Gastroesophageal sphincter (tissue), 4 donors: Measurements from ENCODE around the gene GABBR2. TPM values are rescaled to one million over a fixed set of nuclear protein-coding genes. Genes with fewer than 3 reads are reported as not detected.

Experiments
- ATAC-seq: fragments of 150-250 bp; one replicate; pipeline ENCODE4 v1.9.1; 2016; ENCODE audit warnings: mild to moderate bottlenecking, moderate library complexity
- H3K27ac ChIP-seq, 4 donors: fragments of 200-600 bp; sonication (generic) in 3 of 4; 1 replicate in 3 of 4; 2 replicates in 1 of 4; pipeline ENCODE4 v1.5.1; 2016 to 2019
- H3K27me3 ChIP-seq: fragments of 200-600 bp; sonication (generic); one replicate; pipeline ENCODE4 v1.5.1; 2019
- H3K36me3 ChIP-seq, 2 donors: fragments of 200-600 bp; sonication (generic); one replicate each; pipeline ENCODE4 v1.5.1; 2019; ENCODE audit warnings: control low read depth in 1 of 2
- H3K4me1 ChIP-seq, 3 donors: fragments of 200-600 bp; sonication (generic); 1 replicate in 2 of 3; 2 replicates in 1 of 3; pipeline ENCODE4 v1.5.1; 2016 to 2019; ENCODE audit warnings: control low read depth in 2 of 3
- H3K4me3 ChIP-seq, 2 donors: fragments of 200-600 bp; sonication (generic); one replicate each; pipeline ENCODE4 v1.5.1; 2019; ENCODE audit warnings: mild to moderate bottlenecking in 1 of 2, moderate library complexity in 1 of 2
- H3K9me3 ChIP-seq, 3 donors: fragments of 200-600 bp; sonication (generic); one replicate each; pipeline ENCODE4 v1.5.1; 2017 to 2019; ENCODE audit warnings: control low read depth in 2 of 3
- EP300 ChIP-seq: sonication (generic); formaldehyde crosslinking; IDR thresholded peaks from one replicate; pipeline ENCODE4 v1.6.1; 2017; ENCODE audit warnings: antibody characterized with exemption, mild to moderate bottlenecking
- POLR2A ChIP-seq, 2 donors: fragments of 450-650 bp; IDR thresholded peaks; one replicate each; pipeline ENCODE4 v1.6.1; 2017; ENCODE audit warnings: antibody characterized with exemption in 2 of 2, mild to moderate bottlenecking in 2 of 2, moderate library complexity in 1 of 2
- POLR2AphosphoS5 ChIP-seq: sonication (generic); formaldehyde crosslinking; IDR thresholded peaks from one replicate; pipeline ENCODE4 v1.6.1; 2017; ENCODE audit warnings: antibody characterized with exemption
- WGBS, 2 donors: methylation state at CpG; one replicate each; pipeline ENCODE4 v1.1.5; 2018; ENCODE audit warnings: low coverage in 1 of 2; 5-methylcytosine and 5-hydroxymethylcytosine counted together
- total RNA-seq, 4 donors: library from RNA; depleted of rRNA; stranded (reverse); fragments of >200 nt; gene quantifications; one replicate each; pipeline ENCODE4 v1.1.0, GENCODE V29; 2016
- TF ChIP-seq, protein P1 (sequence below), 4 experiments: fragments of 200-600 bp in 2 of 4; fragments of 450-650 bp in 2 of 4; sonication (generic) in 1 of 4; IDR thresholded peaks; one replicate each; pipeline ENCODE4 v1.5.1; 2017 to 2019; ENCODE audit warnings: antibody characterized with exemption in 4 of 4, mild to moderate bottlenecking in 2 of 4, moderate library complexity in 2 of 4

GABBR2 gene
- total RNA-seq, 4 donors from 2014 or later: 0.04 to 0.25 TPM; not detected in 2

DNA sequence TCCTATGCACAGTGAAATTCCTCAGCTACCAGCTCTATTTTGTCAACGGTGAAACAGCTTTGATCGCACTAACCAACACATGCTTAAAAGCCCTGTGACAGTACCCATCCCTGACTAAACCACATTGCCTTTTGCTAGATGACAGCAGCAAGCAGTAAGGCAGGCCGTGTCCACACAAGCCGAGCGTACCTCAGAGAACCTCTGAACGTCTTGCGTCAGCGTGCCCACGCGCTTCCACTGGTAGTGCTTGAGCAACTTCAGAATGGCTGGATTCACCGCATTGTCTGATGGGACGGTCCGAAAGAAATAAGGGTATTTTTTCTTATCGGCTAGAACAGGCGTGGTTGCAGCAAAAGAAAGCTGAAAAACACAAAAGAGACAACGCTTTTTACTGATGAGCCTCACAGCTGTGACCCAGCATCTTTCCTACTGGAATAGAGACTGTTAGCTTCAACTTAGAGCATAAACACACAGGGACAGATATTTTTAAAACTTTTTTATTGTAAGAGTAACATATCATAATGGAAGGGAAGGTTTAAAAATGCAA is 167.0 kb downstream of the GABBR2 start:
- no peaks in the 10 kb centered on the region for H3K36me3 ChIP-seq

DNA sequence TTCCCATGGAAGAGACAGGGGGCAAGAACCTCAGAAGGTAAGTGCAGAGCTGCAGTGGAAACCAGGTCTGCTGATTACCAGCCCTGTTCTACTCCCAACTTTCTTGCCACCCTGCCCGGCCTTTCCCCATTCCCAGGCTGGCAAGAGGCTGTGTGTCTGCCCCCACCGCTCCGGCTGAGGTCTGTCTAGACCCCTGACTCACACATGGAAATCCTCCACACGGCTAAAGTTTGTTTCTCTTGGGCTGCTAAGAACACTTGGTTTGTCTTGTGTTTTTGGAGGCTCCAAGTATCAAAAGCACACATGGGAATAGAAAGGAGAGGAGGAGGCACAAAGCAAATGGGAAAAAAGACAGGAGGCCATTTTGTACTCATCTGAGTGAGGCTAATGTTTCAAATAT is 168.3 kb downstream of the GABBR2 start:
- no peaks in the 10 kb centered on the region for H3K36me3 ChIP-seq
- H3K27ac ChIP-seq: no peak overlapping the region
- no peak for TF ChIP-seq POLR2A (IDR thresholded peaks at IDR 0.05)
- TF ChIP-seq EP300: no peak
- no peak for TF ChIP-seq POLR2AphosphoS5
- TF ChIP-seq, protein P1, sequence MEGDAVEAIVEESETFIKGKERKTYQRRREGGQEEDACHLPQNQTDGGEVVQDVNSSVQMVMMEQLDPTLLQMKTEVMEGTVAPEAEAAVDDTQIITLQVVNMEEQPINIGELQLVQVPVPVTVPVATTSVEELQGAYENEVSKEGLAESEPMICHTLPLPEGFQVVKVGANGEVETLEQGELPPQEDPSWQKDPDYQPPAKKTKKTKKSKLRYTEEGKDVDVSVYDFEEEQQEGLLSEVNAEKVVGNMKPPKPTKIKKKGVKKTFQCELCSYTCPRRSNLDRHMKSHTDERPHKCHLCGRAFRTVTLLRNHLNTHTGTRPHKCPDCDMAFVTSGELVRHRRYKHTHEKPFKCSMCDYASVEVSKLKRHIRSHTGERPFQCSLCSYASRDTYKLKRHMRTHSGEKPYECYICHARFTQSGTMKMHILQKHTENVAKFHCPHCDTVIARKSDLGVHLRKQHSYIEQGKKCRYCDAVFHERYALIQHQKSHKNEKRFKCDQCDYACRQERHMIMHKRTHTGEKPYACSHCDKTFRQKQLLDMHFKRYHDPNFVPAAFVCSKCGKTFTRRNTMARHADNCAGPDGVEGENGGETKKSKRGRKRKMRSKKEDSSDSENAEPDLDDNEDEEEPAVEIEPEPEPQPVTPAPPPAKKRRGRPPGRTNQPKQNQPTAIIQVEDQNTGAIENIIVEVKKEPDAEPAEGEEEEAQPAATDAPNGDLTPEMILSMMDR (IDR thresholded peaks at IDR 0.05): no peak
- no peak overlapping the region for H3K4me3 ChIP-seq
- H3K4me1 ChIP-seq: no peaks in the 10 kb centered on the region
- H3K9me3 ChIP-seq: no peaks in the 10 kb centered on the region
- peaks cover 12% of the 10 kb centered on the region for H3K27me3 ChIP-seq
- WGBS, 2 donors: 82% methylated on average over 4 of the region's 4 CpGs; no CpG with 5 or more reads in 1 of the 2 donors
- ATAC-seq: no peak

More for the DNA sequence above, 167.0 kb downstream of the GABBR2 start:
- H3K27ac ChIP-seq: no peak overlapping the region
- H3K4me1 ChIP-seq: no peaks in the 10 kb centered on the region
- no peaks in the 10 kb centered on the region for H3K9me3 ChIP-seq
- ATAC-seq: no peak
- TF ChIP-seq POLR2AphosphoS5 (no peak), EP300 (no peak), POLR2A (IDR thresholded peaks at IDR 0.05) (no peak)
- TF ChIP-seq, protein P1 (IDR thresholded peaks at IDR 0.05): no peak
- WGBS, 2 donors: 68 to 78% methylated on average over 4 to 8 of the region's 16 CpGs
- H3K27me3 ChIP-seq: peaks cover 6% of the 10 kb centered on the region
- no peak overlapping the region for H3K4me3 ChIP-seq

- TF ChIP-seq POLR2AphosphoS5 (no peak), POLR2A (IDR thresholded peaks at IDR 0.05) (no peak), EP300 (no peak)
- TF ChIP-seq, protein P1 (IDR thresholded peaks at IDR 0.05): no peak
- no peak overlapping the region for H3K27ac ChIP-seq
- H3K9me3 ChIP-seq: no peaks in the 10 kb centered on the region
- no peaks in the 10 kb centered on the region for H3K4me1 ChIP-seq
- WGBS, 2 donors: 67 to 68% methylated on average over 1 to 4 of the region's 7 CpGs
- H3K4me3 ChIP-seq: no peak overlapping the region
- H3K36me3 ChIP-seq: no peaks in the 10 kb centered on the region
- H3K27me3 ChIP-seq: peaks cover 12% of the 10 kb centered on the region
- ATAC-seq: no peak
These were observed 168.8 kb downstream of the GABBR2 start for GRCh38 chr9:98539954-98540353.

DNA sequence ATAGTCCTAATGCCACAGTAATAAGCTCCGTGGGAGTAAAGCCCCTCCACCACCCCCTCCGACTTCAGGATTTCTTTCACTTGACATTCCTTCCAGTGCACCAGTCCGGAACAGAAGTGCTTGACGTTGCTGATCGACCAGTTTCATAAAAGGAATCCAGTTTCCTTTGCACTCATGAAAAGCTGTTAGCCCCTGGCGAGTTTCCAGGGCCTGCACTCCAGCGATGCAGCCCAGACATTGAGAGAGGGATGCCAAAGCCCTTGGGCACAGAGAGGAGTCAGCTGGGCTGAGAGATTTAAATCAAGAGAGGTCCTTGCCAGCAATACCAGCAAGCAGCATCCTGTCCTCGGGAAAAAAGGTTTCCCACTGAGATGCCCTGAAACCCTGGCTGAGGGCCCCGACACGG is 170.1 kb downstream of the GABBR2 start:
- Histone ChIP-seq H3K4me1 (no peaks in the 10 kb centered on the region), H3K4me3 (no peak overlapping the region), H3K27me3 (peaks cover 19% of the 10 kb centered on the region), H3K36me3 (no peaks in the 10 kb centered on the region), H3K9me3 (no peaks in the 10 kb centered on the region), H3K27ac (no peak overlapping the region)
- 28 to 60% methylated on average over 5 to 6 of the region's 10 CpGs for WGBS, 2 donors
- TF ChIP-seq POLR2A (IDR thresholded peaks at IDR 0.05) (no peak), EP300 (no peak), POLR2AphosphoS5 (no peak)
- TF ChIP-seq, protein P1 (IDR thresholded peaks at IDR 0.05): no peak
- no peak for ATAC-seq

DNA sequence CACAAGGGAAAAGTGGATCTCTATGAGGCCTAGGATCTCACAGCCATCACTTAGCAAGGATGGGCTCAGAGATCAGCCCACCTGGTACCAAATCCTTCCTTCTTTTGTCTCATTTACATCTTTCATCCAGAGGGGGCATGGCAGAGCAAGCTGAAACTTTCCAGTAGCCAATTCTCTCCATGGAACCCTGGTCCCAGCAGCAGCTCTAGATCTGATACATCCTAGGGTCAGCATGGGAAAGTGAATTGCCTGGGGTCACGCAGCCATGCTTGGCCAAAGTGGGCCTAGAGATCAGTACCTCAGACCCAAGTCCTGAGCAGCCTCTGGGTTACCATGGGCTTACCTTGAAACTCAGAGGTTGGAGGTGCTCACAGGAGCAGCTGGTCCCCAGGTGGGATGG is 170.5 kb downstream of the GABBR2 start:
- no peaks in the 10 kb centered on the region for H3K36me3 ChIP-seq
- peaks cover 16% of the 10 kb centered on the region for H3K27me3 ChIP-seq
- ATAC-seq: no peak
- no peaks in the 10 kb centered on the region for H3K9me3 ChIP-seq
- H3K27ac ChIP-seq: no peak overlapping the region
- no peak overlapping the region for H3K4me3 ChIP-seq
- TF ChIP-seq POLR2AphosphoS5 (no peak), POLR2A (IDR thresholded peaks at IDR 0.05) (no peak), EP300 (no peak)
- TF ChIP-seq, protein P1 (IDR thresholded peaks at IDR 0.05): no peak
- WGBS, 2 donors: no CpG with 5 or more reads among the region's 1 CpG
- H3K4me1 ChIP-seq: no peaks in the 10 kb centered on the region
